Stimulated activated CD8-positive, alpha-beta memory T cell treated with anti-CD3 and anti-CD28 coated beads, Interleukin-2, amount 100 ng/mL, for 48 hours (primary cell): ENCODE data around the gene PDGFA.

Source experiments
- DNase-seq, 2 donors: peaks; one replicate each; pipeline ENCODE4 v3.0.0-alpha.2; 2020; ENCODE audit warnings: low read depth in 2 of 2

The PDGFA gene

DNA sequence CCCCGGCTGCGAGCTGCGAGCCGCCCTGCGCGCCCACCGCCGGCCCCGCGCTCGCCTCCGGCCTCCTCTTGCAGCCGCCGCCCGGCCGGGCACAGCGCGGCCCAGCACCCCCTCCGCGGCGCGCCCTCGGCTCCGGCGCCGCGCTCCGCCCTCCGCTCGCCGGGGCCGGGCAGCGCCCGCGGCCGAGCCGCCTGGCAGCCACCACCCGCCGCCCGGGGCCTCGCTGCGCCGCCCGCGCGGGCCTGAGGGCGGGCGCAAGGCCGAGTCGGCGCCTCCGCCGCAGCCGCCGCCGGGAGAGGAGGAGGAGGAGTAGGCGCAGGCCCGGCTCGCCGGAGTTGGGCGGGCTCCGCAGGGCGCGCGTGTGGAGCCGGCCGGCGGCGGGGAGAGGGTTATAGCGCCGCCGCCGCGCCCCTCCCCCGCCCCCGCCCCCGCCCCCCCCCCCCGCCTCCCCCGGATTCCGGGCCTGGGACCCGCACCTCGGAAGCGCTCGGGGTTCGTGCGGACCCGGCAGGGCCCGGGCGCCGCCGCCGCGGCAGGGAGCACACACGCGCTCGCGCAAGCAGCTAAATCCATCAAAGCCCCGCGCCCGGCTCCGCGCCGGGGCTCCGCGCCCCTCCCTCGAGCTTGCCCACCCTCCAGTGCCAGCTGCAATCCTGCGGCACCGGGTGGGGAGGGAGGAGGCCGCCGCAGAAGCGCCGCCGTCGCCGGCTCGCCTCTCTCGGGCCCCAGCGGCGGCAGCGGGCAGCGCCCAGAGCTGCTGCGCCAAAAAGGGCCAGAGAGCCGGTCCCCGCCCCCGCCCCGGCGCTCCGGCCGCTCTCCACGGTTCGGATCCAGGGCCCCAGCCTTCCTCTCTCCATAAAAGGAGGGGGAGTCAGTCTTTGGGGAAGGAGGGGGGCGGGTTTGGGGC, at the start of gene PDGFA:
Gene PDGFA, minus strand, starts transcription at position 363 of the 907 bp plus-strand sequence. CDS start 845 bp downstream, outside the sequence.
- DNase-seq, result no peak

DNA sequence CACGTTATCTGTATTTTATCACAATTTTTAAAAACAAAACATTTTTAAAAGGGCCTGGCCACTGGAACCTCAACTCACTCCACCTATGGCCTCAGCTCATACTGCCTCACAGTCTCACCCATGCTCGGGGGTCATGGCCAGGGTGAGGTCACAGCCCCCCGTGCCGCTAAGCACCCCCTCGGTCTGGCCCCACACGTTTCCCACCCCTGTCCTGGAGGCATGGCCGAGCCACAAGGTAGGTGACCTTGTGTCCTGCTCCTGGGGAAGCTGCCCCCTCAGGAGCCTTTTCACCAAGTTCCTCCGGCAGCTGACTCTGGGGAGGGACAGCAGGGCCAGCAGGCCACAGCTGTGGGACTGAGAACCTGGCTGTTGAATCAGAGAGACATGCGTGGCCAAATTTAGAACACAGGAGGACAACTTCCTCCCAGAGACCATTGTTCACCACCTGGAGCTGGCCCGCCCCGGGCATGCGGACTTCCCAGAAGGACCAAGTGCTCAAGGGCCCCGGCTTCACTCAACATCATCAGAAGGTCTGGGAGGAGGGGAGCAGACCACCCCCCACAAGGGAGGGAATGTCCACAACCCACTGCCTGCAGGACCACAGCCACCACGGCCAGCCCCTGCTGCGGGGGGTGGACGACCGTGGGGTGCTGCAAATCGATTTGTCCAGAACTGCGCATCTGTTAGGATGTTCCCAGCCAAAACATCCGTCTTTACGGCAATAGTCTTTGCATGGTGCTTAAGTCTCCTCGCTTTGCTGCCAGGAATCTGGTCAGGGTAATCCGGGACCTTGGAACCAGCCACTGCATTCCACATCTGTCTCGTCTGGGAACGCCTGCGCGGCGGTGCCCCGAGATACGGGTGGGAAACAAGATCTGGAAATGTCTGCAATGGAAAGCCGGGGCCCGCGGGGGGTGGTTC, 48.6 kb upstream of the PDGFA start:
- no peak for DNase-seq

DNA sequence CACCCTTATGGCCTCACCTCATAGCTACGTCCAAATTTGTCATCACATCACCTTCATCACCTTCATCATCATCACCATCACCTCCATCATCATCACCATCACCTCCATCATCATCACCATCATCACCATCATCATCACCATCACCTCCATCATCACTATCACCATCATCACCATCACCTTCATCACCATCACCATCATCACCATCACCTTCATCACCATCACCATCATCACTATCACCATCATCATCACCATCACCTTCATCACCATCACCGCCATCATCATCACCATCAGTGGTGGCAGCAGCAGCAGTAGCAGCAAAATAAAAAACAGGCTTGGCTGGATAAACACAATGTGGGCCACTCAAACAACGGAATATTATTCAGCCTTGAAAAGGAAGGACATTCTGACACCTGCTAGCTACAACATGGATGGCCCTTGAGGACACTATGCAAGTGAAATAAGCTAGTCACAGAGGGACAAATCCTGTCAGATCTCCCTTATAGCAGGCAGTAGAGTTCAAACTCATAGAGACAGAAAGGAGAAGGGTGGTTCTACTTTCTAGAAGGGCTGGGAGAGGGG, 47.7 kb upstream of the PDGFA start:
- DNase-seq, result no peak

DNA sequence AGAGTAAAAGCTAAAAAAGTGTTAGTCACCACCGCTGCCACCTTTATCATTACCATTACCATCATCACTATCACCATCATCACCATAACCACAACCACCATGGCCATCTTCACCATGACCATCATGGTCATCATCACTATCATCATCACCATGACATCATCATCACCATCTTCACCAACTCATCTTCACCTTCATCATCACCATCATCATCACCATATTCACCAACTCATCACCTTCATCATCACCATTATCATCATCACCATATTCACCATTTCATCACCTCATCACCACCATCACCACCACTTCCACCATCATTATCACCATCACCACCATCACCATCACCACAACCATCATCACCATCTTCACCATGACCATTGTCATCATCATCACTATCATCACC, 46.5 kb upstream of the PDGFA start:
- no peak for DNase-seq

DNA sequence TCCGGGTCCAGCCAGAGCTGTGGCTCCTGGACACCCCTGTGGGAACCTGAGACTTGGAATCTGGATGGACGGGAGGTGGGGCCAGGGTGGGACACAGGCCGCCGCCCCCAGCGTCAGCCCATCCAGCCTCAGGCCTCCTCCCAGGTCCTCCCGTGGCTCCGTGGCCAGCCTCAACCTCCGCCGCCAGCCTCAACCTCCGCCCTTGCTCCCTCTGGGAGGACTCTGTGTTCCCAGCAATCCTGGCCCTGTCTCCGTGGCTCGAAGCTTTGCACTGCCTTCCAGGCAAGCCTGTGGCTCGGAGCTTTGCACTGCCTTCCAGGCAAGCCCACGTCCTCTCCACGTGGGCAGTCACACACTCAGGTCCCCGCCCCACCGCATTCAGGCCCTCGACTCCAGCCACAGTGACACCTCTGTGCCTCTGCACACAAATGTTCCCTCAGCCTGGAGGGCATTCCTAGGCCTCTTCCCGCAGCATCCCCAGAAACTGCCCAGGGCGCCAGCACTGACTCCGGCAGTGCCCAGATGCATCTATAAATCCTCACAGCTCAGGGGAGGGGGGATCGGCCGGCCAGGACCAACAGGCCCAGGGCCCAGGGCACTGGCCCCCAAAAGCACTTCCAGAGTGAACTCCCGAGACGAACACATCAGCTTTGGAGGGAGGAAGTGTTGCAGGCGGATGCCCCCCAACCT, 44.7 kb upstream of the PDGFA start:
- DNase-seq, result no peak

DNA sequence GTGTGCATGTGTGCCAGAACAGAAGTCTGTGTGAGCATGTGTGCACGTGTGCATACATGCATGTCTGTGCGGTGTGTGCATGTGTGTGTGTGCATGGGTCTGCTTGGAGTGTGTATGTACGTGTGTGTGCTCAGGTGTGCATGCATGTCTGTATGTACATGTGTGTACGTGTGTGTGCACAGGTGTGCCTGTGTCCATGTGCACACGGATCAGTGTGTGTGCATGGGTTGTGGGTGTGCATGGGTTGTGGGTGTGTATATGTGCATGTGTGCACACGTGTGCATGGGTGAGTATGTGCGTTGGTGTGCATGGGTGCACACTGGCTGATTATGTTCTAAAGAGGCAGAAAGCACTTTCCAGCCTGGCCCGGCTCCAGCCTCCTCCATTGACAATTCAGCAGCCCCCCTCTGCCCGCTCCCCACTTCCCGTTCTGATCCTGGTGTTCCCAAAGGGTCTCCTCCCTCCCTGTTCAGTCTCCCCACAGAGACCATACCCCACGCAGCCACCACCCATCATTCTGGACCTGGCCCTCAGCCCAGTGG, 44.1 kb upstream of the PDGFA start:
- no peak for DNase-seq

DNA sequence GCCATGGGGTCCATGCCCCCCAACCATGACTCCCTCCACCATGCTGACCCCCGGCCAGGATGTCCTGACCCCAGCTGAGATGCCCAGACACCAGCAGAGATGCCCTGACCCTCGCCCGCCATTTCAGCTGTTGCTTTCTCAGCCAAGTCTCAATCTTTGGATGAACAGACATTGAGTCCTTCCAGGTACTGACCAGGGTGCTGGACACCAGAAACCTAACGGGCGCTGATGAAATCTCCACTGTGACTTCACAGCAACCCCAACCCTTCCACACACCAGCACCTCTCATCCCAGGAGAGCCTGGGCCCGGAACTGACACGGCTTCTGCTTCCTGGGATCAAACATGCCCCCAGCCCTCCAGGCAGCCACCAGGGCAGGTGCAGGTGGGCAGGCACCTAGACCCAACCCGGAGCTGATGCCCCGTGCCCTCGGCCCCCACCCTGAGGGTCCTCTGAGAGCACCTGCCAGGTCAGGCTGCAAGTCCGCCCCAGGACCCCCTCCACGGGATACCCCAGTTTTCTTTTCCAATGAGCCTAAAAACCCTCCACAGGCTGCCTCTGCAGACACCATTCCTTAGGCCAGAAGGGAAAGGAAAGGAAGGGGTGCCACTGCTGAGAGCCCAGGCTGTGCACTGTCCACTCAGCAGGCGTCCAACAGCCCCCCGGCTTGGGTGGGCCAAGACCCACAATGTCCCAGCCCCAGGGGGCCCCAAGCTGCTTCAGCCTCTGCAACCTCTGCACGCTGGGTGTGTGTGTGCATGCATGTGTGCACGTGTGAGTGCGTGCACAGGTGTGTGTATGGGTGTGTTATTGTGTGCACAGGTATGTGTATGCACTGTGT, 43.4 kb upstream of the PDGFA start:
- DNase-seq, result no peak

DNA sequence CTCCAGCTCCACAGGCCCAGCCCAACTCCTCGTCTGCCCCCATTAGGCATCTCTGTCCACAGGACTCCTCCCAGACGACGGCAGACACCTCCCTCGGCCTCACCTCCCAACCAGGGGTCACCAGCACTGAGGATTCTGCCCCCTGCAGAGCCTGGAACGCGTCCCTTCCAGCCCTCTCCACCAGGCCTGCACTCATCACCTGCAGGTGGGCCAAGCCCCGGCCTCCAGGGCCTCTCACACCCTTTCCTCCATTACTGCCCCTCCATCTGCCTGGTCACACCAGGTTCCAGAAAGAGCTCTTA, 42.7 kb upstream of the PDGFA start:
- no peak for DNase-seq

DNA sequence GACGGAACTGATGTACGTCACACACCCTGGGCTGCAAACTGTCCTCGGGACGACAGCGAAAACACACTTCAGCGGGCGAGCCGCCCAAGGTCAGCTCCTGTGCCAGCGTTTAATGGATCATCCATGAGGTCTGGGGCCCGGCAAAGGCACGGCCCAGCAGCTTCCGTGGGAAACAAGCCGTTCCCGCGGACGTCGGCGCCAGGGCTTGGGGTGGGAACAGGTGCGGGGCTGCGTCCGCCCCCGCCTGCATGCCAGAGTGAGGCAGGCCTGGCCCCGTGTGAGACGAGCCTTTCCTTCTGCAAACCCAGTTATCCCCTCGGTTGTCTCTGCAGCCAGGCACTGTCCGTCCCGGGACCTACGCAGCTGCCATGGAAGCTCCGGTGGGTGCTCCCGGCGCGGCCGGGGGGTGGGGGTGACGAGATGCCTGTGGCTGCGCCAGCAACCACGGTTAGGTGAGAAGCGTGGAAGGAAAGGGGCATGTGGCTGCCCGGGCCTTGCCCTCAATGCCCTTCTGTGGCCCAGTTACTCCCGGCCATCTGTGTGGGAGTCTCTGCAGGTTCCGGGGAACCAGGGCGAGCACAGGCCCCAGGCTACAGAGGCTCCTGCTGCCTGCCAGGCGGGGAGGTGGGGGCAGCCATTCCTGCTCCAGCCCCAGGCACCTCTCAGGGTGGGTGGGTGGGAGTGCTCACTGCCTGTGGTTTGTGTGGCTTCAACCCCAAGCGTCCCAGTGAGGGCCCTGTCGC, 42.2 kb upstream of the PDGFA start:
- no peak for DNase-seq

DNA sequence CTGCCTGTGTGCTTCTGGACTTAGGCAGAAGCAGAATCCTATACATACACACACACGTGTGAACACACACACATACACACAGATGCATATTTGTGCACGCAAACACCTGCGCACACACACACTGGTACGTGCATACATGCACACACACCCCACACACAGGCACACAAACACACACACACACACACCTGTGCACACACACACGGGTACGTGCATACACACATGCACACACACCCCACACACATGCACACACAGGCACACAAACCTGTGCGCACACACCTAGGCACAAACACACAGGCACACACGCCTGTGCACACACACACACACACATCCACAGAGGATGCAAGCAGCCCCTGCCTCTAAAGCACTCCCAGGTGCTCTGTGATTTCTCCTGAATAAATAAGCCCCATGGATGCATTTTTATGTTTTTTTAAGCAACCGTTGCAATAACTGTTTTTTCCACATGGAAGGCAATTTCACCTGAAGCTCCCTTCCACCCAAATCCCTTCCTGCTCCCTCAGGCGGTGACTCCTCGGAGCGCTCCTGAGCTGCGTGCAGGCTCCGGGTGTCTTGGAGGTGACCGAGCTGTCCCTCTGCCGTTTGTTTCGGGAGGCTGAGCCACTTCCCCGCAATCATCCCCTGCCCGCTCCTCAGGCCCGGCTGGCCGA, 41.5 kb upstream of the PDGFA start:
- no peak for DNase-seq

DNA sequence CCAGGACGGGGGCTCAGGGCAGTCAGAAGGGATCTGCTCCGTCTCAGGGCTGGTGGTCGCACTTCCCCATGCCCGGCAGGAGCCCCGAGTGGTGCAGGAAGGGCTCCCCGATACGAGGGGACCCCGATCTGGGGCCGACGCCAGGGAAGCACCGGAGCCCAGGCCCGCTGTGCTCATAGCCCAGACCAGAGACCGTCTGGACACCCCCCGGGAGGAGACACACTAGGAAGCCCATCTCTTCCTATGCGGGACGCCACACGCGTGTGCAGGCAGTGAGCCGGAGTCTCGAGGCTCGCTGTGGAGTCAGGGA, 39.7 kb upstream of the PDGFA start:
- DNase-seq, result no peak

DNA sequence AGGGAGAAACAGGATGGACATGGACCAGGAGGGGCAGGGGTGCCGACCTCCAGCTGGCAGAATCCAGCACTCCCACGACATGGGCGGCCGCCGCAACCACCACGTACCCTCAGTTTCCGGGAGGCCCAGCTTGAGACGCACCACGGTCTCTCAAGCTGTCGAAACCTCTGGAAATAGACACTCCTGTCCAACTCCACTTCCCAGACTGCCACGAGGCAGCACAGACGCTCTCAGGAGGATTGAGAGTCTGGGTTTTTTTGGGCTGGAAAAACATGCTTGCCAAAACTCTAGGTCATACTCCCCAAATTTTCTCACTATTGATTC, 37.9 kb upstream of the PDGFA start:
- no peak for DNase-seq

DNA sequence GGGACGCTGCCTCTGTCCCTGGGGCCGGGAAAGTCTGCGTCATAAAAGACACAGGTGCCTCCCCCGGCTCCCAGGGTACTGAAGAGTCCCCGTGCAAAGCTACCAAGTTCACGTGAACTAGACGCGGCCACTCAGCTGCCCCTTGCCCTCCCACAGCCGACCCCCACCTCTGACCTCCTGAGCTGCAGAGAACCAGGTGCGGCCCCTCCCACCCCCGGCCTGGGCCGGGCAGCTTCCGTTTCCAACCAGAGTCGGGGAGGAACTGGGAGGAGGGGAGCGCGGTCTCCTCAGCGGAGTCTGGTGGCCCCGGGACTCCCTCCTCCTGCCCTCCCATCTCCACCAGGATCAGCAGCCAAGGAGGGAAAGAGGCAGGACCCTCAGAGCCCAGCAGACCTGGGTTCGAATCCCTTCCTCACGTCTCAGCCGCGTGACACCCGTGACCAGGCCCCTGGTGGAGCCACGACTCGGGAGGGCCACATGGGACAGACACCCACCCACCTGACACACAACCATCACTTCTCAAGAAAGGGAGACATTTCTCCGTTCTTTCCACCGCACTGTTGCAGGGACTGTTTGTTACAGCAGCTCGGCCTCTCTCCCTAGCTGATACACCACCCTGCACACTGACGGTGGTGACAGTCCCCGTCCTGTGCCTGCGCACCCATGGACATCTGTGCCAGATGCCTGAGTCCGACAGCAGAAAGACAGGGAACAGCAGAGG, 37.4 kb upstream of the PDGFA start:
- no peak for DNase-seq

DNA sequence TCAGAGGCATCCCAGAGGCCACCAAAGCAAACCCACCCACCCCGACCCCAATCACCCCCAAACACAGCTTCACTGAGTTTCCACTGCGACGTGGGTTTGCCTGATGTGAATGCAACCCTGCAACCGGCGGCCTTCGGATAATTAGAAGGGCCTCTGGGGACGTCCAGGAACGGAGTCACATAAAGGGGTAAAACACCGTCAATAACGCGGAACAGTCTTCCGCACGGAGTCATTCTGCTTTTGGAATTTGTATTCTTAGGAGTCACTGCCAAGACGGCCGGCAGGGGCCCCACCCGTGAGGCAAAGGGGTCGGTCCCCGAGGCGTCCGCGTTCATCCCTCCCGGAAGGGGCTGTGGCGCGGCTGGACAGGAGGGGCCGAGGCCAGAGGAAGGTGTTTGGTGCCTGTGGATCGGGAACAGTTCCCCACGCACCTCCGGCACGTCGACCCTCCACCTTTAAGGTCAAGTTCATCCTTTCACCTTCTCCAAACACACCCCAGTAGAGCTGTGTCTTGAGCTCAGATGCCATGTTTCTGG, 36.7 kb upstream of the PDGFA start:
- DNase-seq, result no peak

DNA sequence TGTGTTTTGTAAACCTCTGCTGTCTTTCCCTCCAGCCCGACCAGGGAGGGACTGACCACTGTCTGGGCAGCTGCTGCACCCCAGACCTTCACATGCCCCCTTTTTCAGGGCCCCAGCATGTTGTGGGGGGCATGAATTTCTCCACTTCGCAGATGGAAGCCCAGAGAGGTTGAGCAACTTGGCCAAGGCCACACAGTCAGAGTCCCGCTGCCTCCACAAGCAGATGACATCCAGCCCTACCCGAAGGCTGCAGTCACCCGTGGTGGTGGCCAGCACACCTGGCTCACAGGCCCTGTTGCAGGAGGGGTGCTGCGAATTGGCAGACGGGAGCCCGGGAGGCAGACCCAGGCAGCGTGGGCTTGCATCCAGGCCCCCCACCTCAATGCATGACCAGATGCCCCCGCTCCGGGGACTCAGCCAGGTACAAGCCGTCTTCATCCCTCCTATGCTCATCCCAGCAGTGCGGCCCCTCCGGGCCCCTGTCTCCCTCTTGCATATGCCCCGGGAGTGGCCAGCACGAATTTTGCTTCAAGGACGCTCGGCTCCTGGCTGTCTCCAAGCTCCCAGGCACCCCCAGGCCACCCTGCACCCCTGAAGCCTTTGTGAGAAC, 36.0 kb upstream of the PDGFA start:
- DNase-seq, result no peak

DNA sequence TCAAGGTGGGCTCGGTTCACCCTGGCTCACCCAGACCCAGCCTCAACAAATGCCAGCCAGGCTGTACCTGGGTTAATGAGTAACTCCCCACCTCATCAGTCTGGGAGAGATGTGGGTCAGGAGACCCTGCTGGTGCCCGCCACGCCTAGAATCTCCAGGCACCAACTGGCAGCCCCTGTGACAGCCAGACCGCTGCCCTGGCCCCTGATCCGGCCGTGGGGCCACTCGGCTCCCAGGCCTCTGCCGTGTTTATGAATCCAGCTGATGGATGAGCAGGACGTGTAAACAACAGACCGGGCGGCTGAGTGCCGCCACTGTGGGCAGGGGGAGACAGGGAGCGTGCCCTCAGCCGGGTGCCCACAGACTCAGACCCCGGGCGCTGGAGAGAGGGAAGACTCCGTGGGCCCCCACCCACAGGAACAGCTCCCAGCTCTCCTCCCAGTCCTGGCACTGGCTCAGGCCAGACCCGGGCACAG, 34.0 kb upstream of the PDGFA start:
- DNase-seq, result no peak

DNA sequence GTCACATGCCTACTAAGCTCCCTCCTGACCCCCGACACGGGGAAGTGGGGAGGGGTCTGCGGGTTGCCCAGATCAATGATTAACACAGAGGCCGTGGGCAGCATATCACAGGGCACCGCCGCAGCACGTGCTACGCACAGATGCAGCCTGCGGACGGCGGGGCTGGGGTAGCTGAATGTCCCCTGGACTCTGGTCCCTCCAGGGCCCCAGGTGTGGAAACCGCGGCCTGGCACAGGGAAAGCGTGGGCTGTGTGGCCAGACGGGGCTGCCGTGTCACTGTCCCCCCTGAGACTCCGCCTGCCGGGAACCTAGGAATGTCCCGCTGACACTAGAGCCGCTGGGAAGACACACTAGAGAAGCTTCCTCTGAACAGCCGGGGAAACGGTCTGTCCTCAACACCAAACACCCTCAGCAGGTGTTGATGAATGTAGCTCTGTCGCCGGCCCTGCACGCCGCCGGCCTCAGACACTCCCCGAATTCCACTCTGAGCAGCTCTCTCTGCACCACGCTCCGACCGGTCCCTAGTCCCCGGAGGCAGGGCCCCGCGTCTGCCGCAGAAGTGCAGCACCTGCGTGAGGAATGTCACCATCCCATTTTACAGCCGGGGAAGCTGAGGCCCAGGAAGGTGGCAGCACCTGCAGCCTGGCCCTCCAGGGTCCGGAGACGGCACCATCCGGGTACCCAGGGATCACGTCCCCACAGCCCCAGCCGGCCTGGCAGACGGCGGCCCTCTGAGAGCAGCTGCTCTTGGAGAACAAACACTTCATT, 33.4 kb upstream of the PDGFA start:
- DNase-seq, result no peak
